Body of pancreas (tissue), 4 donors: Measurements from ENCODE around the gene ADAMTSL3. TPM values are rescaled to one million over a fixed set of nuclear protein-coding genes. Genes with fewer than 3 reads are reported as not detected.

Experiments
- ATAC-seq: fragments of 150-250 bp; one replicate; pipeline ENCODE4 v1.9.1; 2016
- DNase-seq, 4 donors: peaks; one replicate each; pipeline ENCODE4 v3.0.0-alpha.2; 2019
- H3K27ac ChIP-seq, 4 donors: fragments of 200-600 bp; sonication (generic); 1 replicate in 3 of 4; 2 replicates in 1 of 4; pipeline versions ENCODE4 v1.5.1 to v1.6.1; 2016 to 2019; ENCODE audit warnings: mild to moderate bottlenecking in 1 of 4, mixed read lengths in 1 of 4, moderate library complexity in 1 of 4
- H3K27me3 ChIP-seq, 2 donors: fragments of 200-600 bp; sonication (generic); one replicate each; pipeline ENCODE4 v1.6.0; 2016; ENCODE audit warnings: mild to moderate bottlenecking in 1 of 2
- H3K36me3 ChIP-seq, 2 donors: fragments of 200-600 bp; sonication (generic); replicated peaks in 1 of 2; 2 replicates each; pipeline ENCODE4 v1.5.1; 2016; ENCODE audit warnings: low read depth in 2 of 2; ENCODE audit not compliant: insufficient read depth in 1 of 2
- H3K4me1 ChIP-seq: fragments of 200-600 bp; sonication (generic); one replicate; pipeline ENCODE4 v1.6.0; 2016
- H3K4me3 ChIP-seq, 2 donors: fragments of 200-600 bp; sonication (generic); 1 replicate in 1 of 2; 2 replicates in 1 of 2; pipeline ENCODE4 v1.5.1; 2016 to 2019
- H3K9me3 ChIP-seq, 3 donors: fragments of 200-600 bp; sonication (generic); 1 replicate in 2 of 3; 2 replicates in 1 of 3; pipeline ENCODE4 v1.5.1; 2016
- CTCF ChIP-seq, 7 experiments: fragments of 450-650 bp in 4 of 7; fragments of 200-600 bp in 3 of 7; sonication (generic) in 3 of 7; IDR thresholded peaks; one replicate each; pipeline ENCODE4 v1.5.1; 2016 to 2019; ENCODE audit warnings: antibody characterized with exemption in 7 of 7
- POLR2A ChIP-seq, 3 donors: fragments of 450-650 bp; IDR thresholded peaks; one replicate each; pipeline ENCODE4 v1.6.1; 2016; ENCODE audit warnings: antibody characterized with exemption in 3 of 3, mild to moderate bottlenecking in 2 of 3
- WGBS, 2 donors: methylation state at CpG; one replicate each; pipeline ENCODE4 v1.1.5; 2017; 5-methylcytosine and 5-hydroxymethylcytosine counted together
- intact Hi-C: fragments of 100-400 bp; cut with DNase I; formaldehyde crosslinking; loops from one replicate; pipeline ENCODE4 v1.15.1; 2023
- total RNA-seq, 2 donors: library from RNA; depleted of rRNA; stranded (reverse); fragments of >200 nt; gene quantifications; one replicate each; pipeline ENCODE4 v1.1.0, GENCODE V29; 2016

Gene ADAMTSL3
- total RNA-seq, 2 donors from 2014 or later: 7.8 to 10.2 TPM

GRCh38 chr15:83710452-83710851 lies 56.5 kb downstream of the ADAMTSL3 start:
- ATAC-seq: no peak
- intact Hi-C loops: no loop called here
- H3K4me3 ChIP-seq: no peak overlapping the region
- TF ChIP-seq POLR2A (IDR thresholded peaks at IDR 0.05): no peak
- DNase-seq: no peak
- peaks cover 3% of the 10 kb centered on the region for H3K4me1 ChIP-seq
- H3K27me3 ChIP-seq: no peaks in the 10 kb centered on the region
- H3K27ac ChIP-seq: no peak overlapping the region
- no peaks in the 10 kb centered on the region for H3K9me3 ChIP-seq
- no peaks in the 10 kb centered on the region for H3K36me3 ChIP-seq

- TF ChIP-seq CTCF (IDR thresholded peaks at IDR 0.05) (no peak), POLR2A (IDR thresholded peaks at IDR 0.05) (no peak)
- no peaks in the 10 kb centered on the region for H3K36me3 ChIP-seq
- no peak overlapping the region for H3K27ac ChIP-seq
- intact Hi-C loops: no loop called here
- no peak overlapping the region for H3K4me3 ChIP-seq
- WGBS, 2 donors: 76 to 81% methylated on average over 5 of the region's 5 CpGs
- ATAC-seq (no peak), DNase-seq (no peak)
- peaks cover 3% of the 10 kb centered on the region for H3K4me1 ChIP-seq
- no peaks in the 10 kb centered on the region for H3K27me3 ChIP-seq
- no peaks in the 10 kb centered on the region for H3K9me3 ChIP-seq
These were observed 57.3 kb downstream of the ADAMTSL3 start for GRCh38 chr15:83711236-83711635.

- Histone ChIP-seq H3K36me3 (no peaks in the 10 kb centered on the region), H3K27ac (no peak overlapping the region), H3K4me1 (peaks cover 3% of the 10 kb centered on the region), H3K9me3 (no peaks in the 10 kb centered on the region), H3K27me3 (no peaks in the 10 kb centered on the region), H3K4me3 (no peak overlapping the region)
- no peak for ATAC-seq
- no peak for DNase-seq
- intact Hi-C loops: no loop called here
- 75 to 90% methylated on average over 3 of the region's 3 CpGs for WGBS, 2 donors
- no peak for TF ChIP-seq CTCF (IDR thresholded peaks at IDR 0.05)
- no peak for TF ChIP-seq POLR2A (IDR thresholded peaks at IDR 0.05)
These were observed 59.3 kb downstream of the ADAMTSL3 start for GRCh38 chr15:83713242-83713641.

- no peaks in the 10 kb centered on the region for H3K9me3 ChIP-seq
- H3K4me1 ChIP-seq: no peaks in the 10 kb centered on the region
- intact Hi-C loops: no loop called here
- H3K4me3 ChIP-seq: no peak overlapping the region
- ATAC-seq: no peak
- DNase-seq: no peak
- TF ChIP-seq POLR2A (IDR thresholded peaks at IDR 0.05): no peak
- H3K36me3 ChIP-seq: no peaks in the 10 kb centered on the region
- H3K27me3 ChIP-seq: no peaks in the 10 kb centered on the region
- no peak overlapping the region for H3K27ac ChIP-seq
These were observed 61.2 kb downstream of the ADAMTSL3 start for GRCh38 chr15:83714939-83715628.

GRCh38 chr15:83716605-83717004 lies 62.7 kb downstream of the ADAMTSL3 start:
- Histone ChIP-seq H3K4me3 (no peak overlapping the region), H3K36me3 (no peaks in the 10 kb centered on the region), H3K9me3 (no peaks in the 10 kb centered on the region), H3K27ac (no peak overlapping the region), H3K4me1 (no peaks in the 10 kb centered on the region), H3K27me3 (no peaks in the 10 kb centered on the region)
- intact Hi-C loops: no loop called here
- DNase-seq (no peak), ATAC-seq (no peak)
- 83 to 88% methylated on average over 3 of the region's 3 CpGs for WGBS, 2 donors
- TF ChIP-seq CTCF (IDR thresholded peaks at IDR 0.05) (no peak), POLR2A (IDR thresholded peaks at IDR 0.05) (no peak)

GRCh38 chr15:83717010-83717409 lies 63.1 kb downstream of the ADAMTSL3 start:
- intact Hi-C loops: no loop called here
- Histone ChIP-seq H3K4me3 (no peak overlapping the region), H3K36me3 (no peaks in the 10 kb centered on the region), H3K27ac (no peak overlapping the region), H3K9me3 (no peaks in the 10 kb centered on the region), H3K4me1 (no peaks in the 10 kb centered on the region), H3K27me3 (no peaks in the 10 kb centered on the region)
- TF ChIP-seq CTCF (IDR thresholded peaks at IDR 0.05): no peak
- no peak for TF ChIP-seq POLR2A (IDR thresholded peaks at IDR 0.05)
- no peak for DNase-seq
- ATAC-seq: no peak
